ENCODE results near the gene EEF1AKMT3.

DNA sequence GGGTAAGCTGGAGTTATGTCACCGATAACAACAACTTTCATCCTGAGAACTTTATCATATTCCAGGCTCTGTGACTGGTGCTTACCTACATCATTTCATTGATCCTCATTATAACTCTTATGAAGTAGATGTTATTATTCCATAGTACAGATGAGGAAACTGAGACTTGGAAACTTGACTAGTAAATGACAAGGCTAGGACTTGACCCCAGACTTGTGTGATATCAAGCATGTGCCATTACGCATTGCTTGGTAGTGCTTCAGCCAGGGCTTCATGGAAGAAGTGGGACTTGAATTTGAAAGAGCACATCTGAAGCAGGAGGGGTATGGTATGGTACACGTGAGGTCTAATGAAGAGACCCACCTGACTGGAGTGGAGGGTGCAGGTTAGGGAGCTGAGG, 34.3 kb downstream of the EEF1AKMT3 start:
- TF ChIP-seq, protein P1, sequence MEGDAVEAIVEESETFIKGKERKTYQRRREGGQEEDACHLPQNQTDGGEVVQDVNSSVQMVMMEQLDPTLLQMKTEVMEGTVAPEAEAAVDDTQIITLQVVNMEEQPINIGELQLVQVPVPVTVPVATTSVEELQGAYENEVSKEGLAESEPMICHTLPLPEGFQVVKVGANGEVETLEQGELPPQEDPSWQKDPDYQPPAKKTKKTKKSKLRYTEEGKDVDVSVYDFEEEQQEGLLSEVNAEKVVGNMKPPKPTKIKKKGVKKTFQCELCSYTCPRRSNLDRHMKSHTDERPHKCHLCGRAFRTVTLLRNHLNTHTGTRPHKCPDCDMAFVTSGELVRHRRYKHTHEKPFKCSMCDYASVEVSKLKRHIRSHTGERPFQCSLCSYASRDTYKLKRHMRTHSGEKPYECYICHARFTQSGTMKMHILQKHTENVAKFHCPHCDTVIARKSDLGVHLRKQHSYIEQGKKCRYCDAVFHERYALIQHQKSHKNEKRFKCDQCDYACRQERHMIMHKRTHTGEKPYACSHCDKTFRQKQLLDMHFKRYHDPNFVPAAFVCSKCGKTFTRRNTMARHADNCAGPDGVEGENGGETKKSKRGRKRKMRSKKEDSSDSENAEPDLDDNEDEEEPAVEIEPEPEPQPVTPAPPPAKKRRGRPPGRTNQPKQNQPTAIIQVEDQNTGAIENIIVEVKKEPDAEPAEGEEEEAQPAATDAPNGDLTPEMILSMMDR (IDR thresholded peaks at IDR 0.05; ENCODE audit: borderline replicate concordance, extremely low read depth, low read length, poor library complexity, severe bottlenecking), result no peak
- no peak for TF ChIP-seq EZH2 (IDR thresholded peaks at IDR 0.05; ENCODE audit: borderline replicate concordance, low read depth, low read length, severe bottlenecking)

All from DND-41 (cell line).